GM21529 (cell line): Measurements from ENCODE around the gene KLK5.

Source experiments
- ATAC-seq: cut with Tn5 transposase; IDR thresholded peaks from one replicate; pipeline ENCODE4 v1.9.1; 2021; ENCODE audit not compliant: unreplicated experiment

The KLK5 gene

GRCh38 chr19:50894478-50895356 is 58.1 kb downstream of the KLK5 start:
- no peak for ATAC-seq
